ENCODE results near the gene HDHD3. TPM values are rescaled to one million over a fixed set of nuclear protein-coding genes. Genes with fewer than 3 reads are reported as not detected.
"Not testable (repeated sequence)": the region's sequence is repeated elsewhere in the genome, so short reads cannot be mapped to it uniquely, and the experiment has no call there.

HDHD3 gene
- total and polyA plus RNA-seq, 3 experiments from 2014 or later: 11.9 to 39.6 (median 14.3) TPM

GRCh38 chr9:113387560-113388230 lies 10.9 kb upstream of the HDHD3 start:
- ChIA-PET CTCF (no interaction called here), POLR2A (no interaction called here)
- Histone ChIP-seq H3K4me3 (ENCODE audit: low read length) (no peak overlapping the region), H3K27me3 (ENCODE audit: insufficient read depth, low read length, poor library complexity, severe bottlenecking) (no peaks in the 10 kb centered on the region), H3K27ac (ENCODE audit: low read depth, low read length) (no peak overlapping the region), H3K4me1 (ENCODE audit: insufficient read depth, low read length) (no peaks in the 10 kb centered on the region), H3K9me3 (ENCODE audit: low read length) (no peaks in the 10 kb centered on the region), H3K36me3 (ENCODE audit: insufficient read depth, low read length) (peaks cover 12% of the 10 kb centered on the region)
- DNase-seq: no peak
- Mint-ChIP-seq H3K27me3 (no peaks in the 10 kb centered on the region), H3K9me3 (no peaks in the 10 kb centered on the region), H3K4me3 (no peak overlapping the region), H3K36me3 (peaks cover 8 to 62% (median 12%) of the 10 kb centered on the region in 3 donors), H3K27ac (no peak overlapping the region), H3K4me1 (no peaks in the 10 kb centered on the region)

GRCh38 chr9:113386571-113387393 lies 10.0 kb upstream of the HDHD3 start:
- ChIA-PET CTCF (no interaction called here), POLR2A (no interaction called here)
- H3K4me1 ChIP-seq (ENCODE audit: insufficient read depth, low read length): no peaks in the 10 kb centered on the region
- H3K27ac ChIP-seq (ENCODE audit: low read depth, low read length): no peak overlapping the region
- no peak for DNase-seq
- Mint-ChIP-seq H3K27me3 (no peaks in the 10 kb centered on the region), H3K4me1 (no peaks in the 10 kb centered on the region), H3K4me3 (no peak overlapping the region), H3K27ac (no peak overlapping the region), H3K9me3 (no peaks in the 10 kb centered on the region), H3K36me3 (peaks cover 4 to 54% (median 12%) of the 10 kb centered on the region in 3 donors)
- peaks cover 7% of the 10 kb centered on the region for H3K36me3 ChIP-seq (ENCODE audit: insufficient read depth, low read length)
- H3K9me3 ChIP-seq (ENCODE audit: low read length): no peaks in the 10 kb centered on the region
- no peaks in the 10 kb centered on the region for H3K27me3 ChIP-seq (ENCODE audit: insufficient read depth, low read length, poor library complexity, severe bottlenecking)
- no peak overlapping the region for H3K4me3 ChIP-seq (ENCODE audit: low read length)

- Histone ChIP-seq H3K4me3 (ENCODE audit: low read length) (no peak overlapping the region), H3K9me3 (ENCODE audit: low read length) (no peaks in the 10 kb centered on the region), H3K4me1 (ENCODE audit: insufficient read depth, low read length) (no peaks in the 10 kb centered on the region), H3K36me3 (ENCODE audit: insufficient read depth, low read length) (no peaks in the 10 kb centered on the region), H3K27ac (ENCODE audit: low read depth, low read length) (no peak overlapping the region), H3K27me3 (ENCODE audit: insufficient read depth, low read length, poor library complexity, severe bottlenecking) (no peaks in the 10 kb centered on the region)
- no peak for DNase-seq
- CTCF ChIA-PET: no interaction called here
- POLR2A ChIA-PET: no interaction called here
- Mint-ChIP-seq H3K36me3 (peaks cover 0 to 8% (median 0%) of the 10 kb centered on the region in 3 donors), H3K27me3 (no peaks in the 10 kb centered on the region), H3K9me3 (no peaks in the 10 kb centered on the region), H3K27ac (peak overlapping the region in 1 of 8 donors; percentile 62), H3K4me3 (peak overlapping the region in 1 of 7 donors; percentile 1), H3K4me1 (peaks cover 0 to 9% (median 0%) of the 10 kb centered on the region in 3 donors)
Measured at GRCh38 chr9:113381909-113382411, 5.2 kb upstream of the HDHD3 start.

- H3K27me3 Mint-ChIP-seq; H3K36me3 ChIP-seq (ENCODE audit: insufficient read depth, low read length); CTCF ChIA-PET; H3K9me3 ChIP-seq (ENCODE audit: low read length); H3K27ac Mint-ChIP-seq; H3K4me3 Mint-ChIP-seq; H3K4me1 ChIP-seq (ENCODE audit: insufficient read depth, low read length); H3K27me3 ChIP-seq (ENCODE audit: insufficient read depth, low read length, poor library complexity, severe bottlenecking); H3K9me3 Mint-ChIP-seq; H3K36me3 Mint-ChIP-seq; DNase-seq; H3K4me1 Mint-ChIP-seq; POLR2A ChIA-PET; H3K4me3 ChIP-seq (ENCODE audit: low read length); H3K27ac ChIP-seq (ENCODE audit: low read depth, low read length): not testable (repeated sequence)
Measured at GRCh38 chr9:113381441-113381840, 4.7 kb upstream of the HDHD3 start.

GRCh38 chr9:113380869-113381378 lies 4.1 kb upstream of the HDHD3 start:
- peaks cover 0 to 10% (median 0%) of the 10 kb centered on the region in 3 donors for H3K4me1 Mint-ChIP-seq
- H3K4me3 Mint-ChIP-seq: peak overlapping the region in 1 of 7 donors; percentile 78
- H3K27ac Mint-ChIP-seq: peak overlapping the region in 3 of 8 donors; percentile 13 to 21 (median 17)
- no peak for DNase-seq
- ChIA-PET POLR2A (no interaction called here), CTCF (no interaction called here)
- no peaks in the 10 kb centered on the region for H3K27me3 Mint-ChIP-seq
- no peak overlapping the region for H3K4me3 ChIP-seq (ENCODE audit: low read length)
- H3K36me3 Mint-ChIP-seq: peaks cover 0 to 6% (median 0%) of the 10 kb centered on the region in 3 donors
- no peak overlapping the region for H3K27ac ChIP-seq (ENCODE audit: low read depth, low read length)
- H3K4me1 ChIP-seq (ENCODE audit: insufficient read depth, low read length): peaks cover under 1% of the 10 kb centered on the region
- H3K9me3 ChIP-seq (ENCODE audit: low read length): no peaks in the 10 kb centered on the region
- no peaks in the 10 kb centered on the region for H3K9me3 Mint-ChIP-seq
- H3K36me3 ChIP-seq (ENCODE audit: insufficient read depth, low read length): no peaks in the 10 kb centered on the region
- no peaks in the 10 kb centered on the region for H3K27me3 ChIP-seq (ENCODE audit: insufficient read depth, low read length, poor library complexity, severe bottlenecking)

- H3K9me3 Mint-ChIP-seq; DNase-seq; H3K36me3 Mint-ChIP-seq; H3K9me3 ChIP-seq (ENCODE audit: low read length); H3K4me3 ChIP-seq (ENCODE audit: low read length); CTCF ChIA-PET; H3K27ac ChIP-seq (ENCODE audit: low read depth, low read length); H3K4me1 ChIP-seq (ENCODE audit: insufficient read depth, low read length); H3K36me3 ChIP-seq (ENCODE audit: insufficient read depth, low read length); H3K27me3 ChIP-seq (ENCODE audit: insufficient read depth, low read length, poor library complexity, severe bottlenecking); H3K27me3 Mint-ChIP-seq: not testable (repeated sequence)
- Mint-ChIP-seq H3K4me3 (peak overlapping the region in 1 of 7 donors; percentile 61), H3K27ac (peak overlapping the region in 4 of 8 donors; percentile 2 to 41 (median 20)), H3K4me1 (peaks cover 9 to 21% (median 10%) of the 10 kb centered on the region in 3 donors)
- POLR2A ChIA-PET: interaction anchor here (0.5 kb wide), 1 partner anchor 10 kb away, joined by 3 read pairs; no protein-coding TSS in a partner anchor
Measured at GRCh38 chr9:113379829-113380210, 3.0 kb upstream of the HDHD3 start.

- H3K9me3 Mint-ChIP-seq; H3K9me3 ChIP-seq (ENCODE audit: low read length); H3K4me1 ChIP-seq (ENCODE audit: insufficient read depth, low read length); H3K4me3 ChIP-seq (ENCODE audit: low read length); H3K27me3 Mint-ChIP-seq; DNase-seq; CTCF ChIA-PET; H3K27ac ChIP-seq (ENCODE audit: low read depth, low read length); H3K36me3 ChIP-seq (ENCODE audit: insufficient read depth, low read length); H3K27me3 ChIP-seq (ENCODE audit: insufficient read depth, low read length, poor library complexity, severe bottlenecking): not testable (repeated sequence)
- Mint-ChIP-seq H3K36me3 (peaks cover 0 to 14% (median 0%) of the 10 kb centered on the region in 3 donors), H3K27ac (peak overlapping the region in 4 of 8 donors; percentile 2 to 63 (median 26)), H3K4me3 (peak overlapping the region in 2 of 7 donors; percentile 61), H3K4me1 (peaks cover 9 to 25% (median 16%) of the 10 kb centered on the region in 3 donors)
- POLR2A ChIA-PET: interaction anchor here (0.5 kb wide), 1 partner anchor 9 kb away, joined by 3 read pairs; no protein-coding TSS in a partner anchor
Measured at GRCh38 chr9:113379094-113379828, 2.5 kb upstream of the HDHD3 start.

All from CD8-positive, alpha-beta memory T cell (primary cell).